Activated CD4-positive, alpha-beta T cell treated with anti-CD3 and anti-CD28 coated beads, Interleukin-2, amount 50 U/mL, for 16 hours (primary cell): ENCODE measurements around the gene KCNMA1.

Experiments
- DNase-seq: peaks from one replicate; pipeline ENCODE4 v3.0.0-alpha.2; 2020

Gene KCNMA1

DNA sequence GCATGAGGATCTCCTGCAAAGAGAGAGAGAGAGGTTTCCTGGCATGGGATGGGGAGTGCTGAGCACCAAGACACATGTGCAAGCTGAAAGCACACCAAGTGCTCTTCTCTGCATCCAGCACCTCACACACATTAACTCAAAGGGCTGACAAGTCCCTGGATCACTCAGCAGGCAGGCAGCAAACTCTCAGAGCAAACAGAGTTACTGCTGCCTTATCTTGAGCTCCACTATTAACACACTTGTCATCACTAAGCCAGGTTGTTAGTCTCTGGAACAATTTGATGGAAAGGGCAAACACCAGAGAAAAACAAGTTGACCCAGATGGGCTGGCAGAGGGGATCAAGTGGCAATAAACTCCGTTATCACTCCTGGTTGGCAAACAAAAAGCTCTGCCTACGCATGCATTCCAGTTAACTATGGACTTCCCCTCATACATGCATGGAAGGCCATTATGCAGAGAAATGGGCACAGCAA lies 349.9 kb downstream of the KCNMA1 start:
- no peak for DNase-seq

DNA sequence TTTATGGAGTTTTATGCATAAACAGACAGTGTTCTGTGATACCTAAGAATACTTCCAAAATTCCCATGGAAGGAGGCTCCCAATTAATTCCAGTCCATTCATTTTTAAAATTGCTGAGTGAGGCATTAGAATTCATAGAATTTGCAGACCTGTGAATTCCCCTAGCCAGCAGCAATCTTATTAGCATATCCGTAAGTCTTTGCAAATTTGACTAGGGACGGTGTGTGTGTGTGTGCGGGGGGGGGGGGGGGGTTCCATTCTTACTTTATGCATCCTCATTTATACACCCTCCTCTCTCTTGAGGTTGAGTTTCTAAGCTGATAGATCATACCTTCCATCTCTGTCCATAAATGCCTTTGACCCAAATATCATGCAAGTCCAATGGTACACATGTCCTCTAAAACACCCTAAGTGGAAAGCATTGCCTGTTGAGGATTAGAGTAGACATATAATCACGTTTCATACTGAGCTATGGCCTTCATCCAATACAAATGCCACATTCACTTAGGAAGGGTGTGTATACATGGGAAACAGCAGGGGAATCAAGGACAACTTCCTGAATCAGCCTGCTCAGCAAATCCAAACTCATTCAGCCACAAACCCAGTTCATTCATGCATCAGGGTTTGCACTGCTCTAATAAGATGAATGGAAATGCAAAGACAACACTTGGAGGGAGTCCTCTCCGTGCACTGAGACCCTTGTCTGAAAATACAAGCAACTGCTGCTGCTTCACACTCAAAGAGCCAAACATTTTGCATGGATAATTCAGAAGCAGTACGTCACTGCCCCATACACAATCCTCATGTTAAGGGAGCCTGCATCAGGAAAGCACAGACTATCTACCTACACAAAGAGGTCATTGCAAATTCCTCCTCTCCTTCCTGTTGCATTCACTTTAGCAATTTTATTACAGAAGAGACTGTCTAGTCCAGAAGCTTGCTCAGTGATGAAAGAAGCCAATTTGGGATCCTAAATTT lies 350.8 kb downstream of the KCNMA1 start:
- no peak for DNase-seq

DNA sequence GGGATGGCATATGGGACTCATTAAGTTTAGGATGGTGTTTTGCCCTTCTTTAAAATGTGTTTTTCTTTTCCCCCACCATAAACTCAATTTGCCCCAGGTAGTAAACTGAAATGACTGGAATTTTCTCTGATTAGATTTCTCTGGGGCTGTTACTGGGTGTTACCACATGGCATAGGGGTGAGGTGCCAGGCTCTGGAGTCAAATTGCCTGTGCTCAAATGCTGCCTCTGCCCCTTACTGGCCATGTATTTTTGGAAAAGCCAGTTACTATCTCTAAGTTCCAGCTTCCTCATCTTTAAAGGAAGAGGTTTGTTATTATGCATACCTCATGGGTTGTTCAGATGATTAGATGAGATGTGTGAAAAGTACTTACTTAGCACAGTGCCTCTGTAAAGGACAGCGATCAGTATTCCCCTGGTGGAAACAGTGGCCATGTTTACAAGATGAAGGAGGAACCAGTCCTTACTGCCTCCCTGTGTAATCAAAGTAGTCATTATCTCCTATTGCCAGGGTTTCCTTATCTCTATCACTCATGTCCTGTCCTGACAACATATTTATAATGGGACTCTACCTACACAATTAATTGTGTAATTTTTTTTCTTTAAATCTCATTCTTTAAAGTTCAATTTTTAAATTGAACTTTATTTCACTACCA lies 352.0 kb downstream of the KCNMA1 start:
- DNase-seq = no peak

DNA sequence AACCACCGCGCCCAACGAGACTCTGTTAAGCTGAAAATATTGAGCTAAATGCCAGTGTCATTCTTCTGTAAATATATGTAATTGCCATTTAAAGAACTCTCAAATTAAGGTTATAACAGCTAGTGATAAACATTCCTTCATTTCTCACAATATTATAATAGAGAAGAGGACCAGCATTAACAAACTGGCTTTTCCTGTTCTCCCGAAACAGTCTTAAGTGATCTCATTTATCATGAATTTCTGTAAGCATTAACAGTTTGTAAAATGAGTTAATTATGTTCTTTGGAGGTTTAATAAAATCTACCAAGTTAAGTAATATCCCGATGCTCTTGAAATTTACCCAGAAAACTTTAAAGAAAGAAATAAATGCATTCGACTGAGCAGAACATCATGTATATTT lies 352.8 kb downstream of the KCNMA1 start:
- DNase-seq = no peak

- DNase-seq = no peak
These were observed 354.3 kb downstream of the KCNMA1 start for GRCh38 chr10:77283326-77283725.

DNA sequence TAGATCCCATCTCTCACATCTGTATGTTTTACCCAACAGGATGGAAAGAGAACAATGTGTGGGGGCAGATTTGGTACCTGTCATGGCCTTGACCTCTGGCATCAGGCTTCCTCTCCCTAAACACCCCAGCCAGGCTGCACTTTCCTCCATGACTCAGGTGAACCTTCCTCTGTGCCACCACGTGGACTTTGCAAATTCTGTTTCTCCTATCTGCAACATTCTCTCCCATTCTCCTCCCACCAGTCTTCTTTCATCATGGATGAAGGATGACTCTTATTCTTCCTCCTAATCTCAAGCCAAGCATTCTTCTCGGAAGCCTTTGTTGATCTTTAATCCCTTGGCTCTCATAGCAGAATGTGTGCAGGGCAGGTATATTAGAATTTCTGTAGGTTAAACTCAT lies 355.4 kb downstream of the KCNMA1 start:
- DNase-seq = no peak

DNA sequence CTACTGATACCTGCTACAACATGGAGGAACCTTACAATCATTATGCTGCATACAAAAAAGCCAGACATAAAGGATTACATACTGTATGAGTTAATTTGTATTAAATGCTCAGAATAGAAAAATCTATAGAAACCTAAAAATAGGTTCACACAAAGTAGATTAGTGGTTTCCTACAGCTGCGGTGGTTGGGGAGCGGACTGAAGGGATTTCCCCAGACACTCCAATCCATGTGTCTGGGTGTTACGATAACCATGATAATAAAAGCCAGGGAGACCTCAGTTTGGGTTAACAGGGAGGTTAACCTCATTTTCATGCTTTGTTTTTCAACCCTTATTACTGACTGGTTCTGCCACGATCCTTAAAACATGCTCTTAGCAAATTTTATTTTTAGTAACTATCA lies 355.9 kb downstream of the KCNMA1 start:
- no peak for DNase-seq

DNA sequence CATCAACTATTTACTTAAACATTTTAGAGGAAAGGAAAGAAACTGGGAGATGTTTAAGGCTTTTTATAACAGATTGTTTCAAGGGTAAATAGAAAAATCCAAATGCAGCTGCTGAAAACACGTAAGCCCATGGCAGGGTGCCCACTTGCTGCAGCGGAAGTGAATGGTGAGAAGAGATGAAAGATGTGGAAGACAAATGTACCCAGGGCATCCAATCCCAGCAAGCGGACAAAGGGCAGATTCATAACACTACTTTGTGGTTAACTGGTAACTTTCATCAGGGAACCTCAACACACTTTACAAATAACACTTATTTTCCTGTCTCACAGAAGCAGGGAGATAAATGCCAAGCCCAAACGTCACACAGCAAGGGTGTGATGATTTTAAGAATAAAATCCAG lies 358.4 kb downstream of the KCNMA1 start:
- peak; percentile 6 for DNase-seq

GRCh38 chr10:77274046-77274795 lies 363.4 kb downstream of the KCNMA1 start:
- no peak for DNase-seq

GRCh38 chr10:77269163-77269562 lies 368.4 kb downstream of the KCNMA1 start:
- no peak for DNase-seq

- no peak for DNase-seq
These were observed 368.9 kb downstream of the KCNMA1 start for GRCh38 chr10:77268721-77269120.

DNA sequence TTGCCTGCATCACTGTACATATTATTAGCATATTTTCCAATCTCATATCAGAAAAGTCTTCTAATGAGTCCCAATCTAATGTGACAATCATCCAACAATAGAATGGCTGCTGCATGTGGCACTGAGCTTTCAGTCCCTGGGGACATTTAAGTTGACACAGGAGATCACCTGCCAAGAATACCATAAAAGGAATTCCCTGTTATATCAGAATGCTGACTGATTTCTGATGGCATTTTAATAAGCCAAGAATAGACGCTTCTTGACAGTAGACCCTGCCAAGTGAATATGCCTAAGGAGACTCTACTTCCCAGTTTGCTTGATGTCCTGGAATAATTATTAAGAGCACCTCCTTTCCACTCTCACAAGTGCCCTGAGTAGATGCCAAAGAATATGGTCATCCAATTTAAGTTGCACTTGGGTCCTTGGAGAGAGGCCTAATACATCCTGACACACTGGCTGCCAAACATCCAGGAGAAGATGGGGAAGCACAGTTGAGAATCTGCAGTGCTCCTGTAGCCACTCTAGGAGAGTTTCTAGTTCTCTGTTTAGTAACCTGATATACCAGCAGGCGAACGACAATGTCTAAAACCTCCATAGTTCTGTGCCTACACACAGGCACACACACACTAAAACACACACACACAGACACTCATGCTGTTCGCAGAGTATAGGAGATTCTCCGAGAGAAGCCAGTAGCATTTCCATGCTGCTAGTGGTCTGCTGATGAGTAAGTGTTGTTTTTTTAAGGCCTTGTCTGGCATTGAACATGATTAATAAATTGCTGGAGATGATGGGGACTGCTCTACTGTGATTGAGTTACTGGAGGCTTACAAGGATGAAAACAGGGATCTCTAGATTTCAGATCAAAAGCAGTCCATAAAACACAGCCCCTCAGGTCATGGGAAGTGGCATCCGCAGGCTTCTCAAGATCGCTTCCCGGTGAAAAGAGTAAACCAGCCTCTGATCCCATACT lies 369.6 kb downstream of the KCNMA1 start:
- DNase-seq = no peak

DNA sequence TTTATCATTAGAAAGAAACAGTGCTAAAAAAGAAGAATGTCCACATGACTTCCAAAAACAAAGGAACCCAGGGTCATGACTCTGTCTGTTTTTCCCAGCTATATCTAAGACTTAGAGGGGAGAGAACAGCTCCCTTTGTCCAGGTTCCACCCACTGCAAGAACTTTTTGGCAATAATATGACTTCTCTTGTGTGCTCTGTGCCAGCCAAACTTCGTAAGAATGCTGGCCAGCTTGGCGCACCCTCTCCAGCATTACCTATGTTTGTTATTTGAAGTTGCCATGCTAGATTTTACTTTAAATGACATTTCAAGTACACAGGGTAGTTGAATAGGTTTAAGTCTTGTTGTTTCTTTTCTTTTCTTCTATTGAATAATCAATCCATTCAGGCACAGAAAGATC lies 371.4 kb downstream of the KCNMA1 start:
- DNase-seq = no peak

DNA sequence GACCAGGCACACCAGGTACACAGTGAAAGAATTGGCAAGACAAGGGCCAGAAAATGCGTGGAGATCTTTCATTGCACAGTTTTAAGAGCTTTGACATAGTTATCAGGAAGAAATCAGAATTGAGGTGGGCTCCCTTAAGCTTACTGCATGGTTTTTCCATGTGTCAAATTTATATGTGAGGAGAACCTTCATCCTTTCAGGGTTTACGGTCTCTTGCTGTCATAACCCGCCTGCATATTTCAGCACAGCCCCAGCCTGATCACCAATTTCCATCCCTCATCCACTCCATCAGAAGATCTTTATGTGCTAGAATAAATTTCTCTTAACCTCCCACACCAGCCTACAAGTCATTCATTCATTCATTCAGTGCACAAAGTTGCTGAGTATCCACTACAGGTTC lies 373.1 kb downstream of the KCNMA1 start:
- DNase-seq = no peak

DNA sequence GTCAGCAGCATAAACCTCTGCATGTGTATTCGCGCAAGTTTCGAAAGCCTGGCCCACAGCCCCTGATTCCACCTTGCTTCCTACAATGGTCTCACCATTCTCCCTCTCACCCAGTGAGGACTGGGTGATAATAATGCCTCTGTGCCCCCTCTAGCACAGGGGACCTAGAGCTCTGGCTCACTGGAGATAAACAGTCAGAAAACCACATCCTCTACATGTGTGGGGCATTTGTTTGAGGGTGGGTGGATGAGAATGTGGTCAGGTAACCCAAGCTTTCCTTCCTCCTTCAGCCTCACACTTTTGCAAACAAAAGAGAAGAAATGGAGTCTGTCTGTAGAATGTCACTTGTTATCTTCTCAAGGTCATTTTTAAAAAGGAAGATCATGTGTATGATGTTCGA lies 373.5 kb downstream of the KCNMA1 start:
- no peak for DNase-seq

DNA sequence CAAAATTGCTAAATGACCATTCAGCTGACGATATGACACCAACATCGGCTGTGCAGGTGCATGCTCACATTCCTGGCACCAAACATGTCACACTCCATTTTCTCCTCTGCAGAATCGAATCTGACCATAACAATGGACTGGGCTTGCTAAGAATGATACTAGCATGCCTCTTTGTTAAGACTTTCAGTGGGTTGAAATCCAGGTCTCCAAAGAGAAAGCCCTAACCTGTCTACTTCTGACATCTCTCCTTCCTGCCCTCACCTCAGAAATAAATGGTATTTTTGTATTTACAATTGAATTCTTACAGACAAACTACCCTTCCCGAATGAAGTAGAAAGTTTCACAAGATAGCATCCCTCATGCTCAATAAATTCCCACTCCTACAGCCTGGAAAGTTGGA lies 373.9 kb downstream of the KCNMA1 start:
- DNase-seq = no peak

DNA sequence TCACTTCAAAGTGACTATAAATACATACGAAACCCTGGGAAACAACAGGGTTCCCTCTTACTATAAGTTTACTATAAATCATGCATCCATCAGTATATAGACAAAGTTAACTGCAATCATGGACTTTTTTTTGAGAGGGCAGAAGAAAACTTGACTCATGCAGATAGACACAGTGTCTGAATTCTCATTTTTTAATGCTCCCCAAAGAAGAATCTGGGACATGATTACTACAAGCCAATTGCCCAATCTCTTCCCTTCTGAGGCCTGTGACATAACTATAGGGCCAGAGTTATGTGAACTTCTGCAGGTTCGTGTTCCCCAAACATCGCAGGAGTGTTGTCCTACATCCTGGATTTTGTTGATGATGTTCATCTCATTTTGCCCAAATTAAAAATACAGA lies 376.5 kb downstream of the KCNMA1 start:
- DNase-seq = no peak

DNA sequence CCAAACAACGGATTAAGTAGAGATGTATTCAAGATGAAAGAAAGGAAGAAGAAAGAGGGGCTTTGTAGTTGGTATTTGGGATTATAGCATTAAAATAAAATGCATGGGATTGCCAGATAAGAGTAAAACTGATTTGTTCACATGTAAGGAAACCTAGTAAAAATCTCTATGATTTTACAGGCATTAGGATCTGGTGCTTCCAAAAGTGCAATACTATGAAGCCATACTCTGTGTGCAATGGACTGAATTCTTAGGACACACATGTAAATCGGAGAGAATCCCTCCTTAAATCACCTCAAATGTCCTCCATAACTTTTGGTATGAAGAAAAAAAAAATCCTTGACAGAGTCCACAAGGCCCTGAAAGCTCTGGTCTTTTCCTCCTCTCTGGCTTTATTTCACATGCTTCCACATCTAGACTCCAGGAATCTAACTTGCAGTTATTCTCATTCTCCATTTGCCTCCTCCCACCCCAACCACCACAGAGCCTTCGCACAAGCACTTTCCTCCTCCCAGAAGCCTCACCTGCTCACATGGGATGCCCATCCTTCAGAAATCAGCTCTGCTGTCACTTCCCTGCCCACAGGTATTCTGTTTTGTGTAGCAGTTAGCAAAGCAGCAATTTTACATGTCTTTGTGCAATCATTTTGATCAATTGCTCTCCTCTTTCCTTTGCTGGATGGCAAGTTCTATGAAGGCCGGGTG lies 378.3 kb downstream of the KCNMA1 start:
- DNase-seq = no peak

DNA sequence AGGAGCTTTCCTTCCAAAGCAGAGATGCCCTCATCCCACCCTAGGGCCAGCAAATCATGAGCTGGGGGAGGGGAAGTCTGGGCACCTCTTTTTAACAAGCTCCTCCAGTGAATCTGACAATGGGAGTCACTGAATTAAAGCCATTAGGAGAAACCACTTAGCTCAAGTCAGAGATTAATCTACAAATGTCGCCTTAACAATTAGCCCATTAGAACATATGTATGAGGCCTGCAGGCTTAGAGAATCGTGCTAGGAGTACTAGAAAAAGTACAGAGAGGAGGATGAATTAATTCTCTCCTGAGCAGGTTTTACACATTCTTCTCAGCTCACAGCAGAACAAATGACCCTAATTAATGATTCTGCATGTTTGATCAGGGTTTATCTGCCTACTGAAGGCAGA lies 381.3 kb downstream of the KCNMA1 start:
- no peak for DNase-seq

DNA sequence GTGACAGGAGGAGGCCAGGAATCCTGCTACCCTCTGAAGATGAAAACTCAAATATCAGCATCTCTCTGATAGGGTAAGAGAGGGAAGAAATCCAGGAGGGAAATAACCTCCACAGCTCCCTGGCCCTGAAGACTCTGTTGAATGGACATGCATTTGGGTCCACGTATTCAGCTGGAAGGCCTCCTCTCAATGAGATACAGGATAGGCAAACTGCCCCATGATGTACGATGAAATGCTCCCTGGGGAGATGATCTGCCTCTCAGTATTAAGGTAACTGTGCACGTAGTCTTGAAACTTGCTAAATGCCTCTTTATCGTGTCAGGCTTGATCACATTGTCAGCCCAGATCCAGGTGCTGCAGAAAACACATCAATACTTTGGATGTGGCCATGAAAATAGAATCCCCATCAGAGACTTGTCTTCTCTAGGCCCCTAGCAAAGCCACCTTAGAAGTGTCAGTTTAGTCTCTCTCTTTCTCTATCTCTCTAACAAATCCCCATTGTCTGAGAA lies 384.0 kb downstream of the KCNMA1 start:
- DNase-seq = no peak

GRCh38 chr10:77253147-77253545 lies 384.5 kb downstream of the KCNMA1 start:
- no peak for DNase-seq
